GM23338 (cell line): ENCODE data around the gene WWOX. TPM values are rescaled to one million over a fixed set of nuclear protein-coding genes. Genes with fewer than 3 reads are reported as not detected.

ENCODE experiments used
- ATAC-seq: fragments of 200-7000 bp; cut with Tn5 transposase; 3 replicates; pipeline ENCODE4 v1.9.1; 2020
- DNase-seq: peaks from one replicate; pipeline ENCODE4 v3.0.0-alpha.2; 2015; ENCODE audit warnings: low spot score
- H2AFZ ChIP-seq: fragments of 200-600 bp; sonication (generic); 2 replicates; pipeline ENCODE4 v1.8.0; 2016; ENCODE audit warnings: antibody characterized with exemption, mild to moderate bottlenecking, moderate library complexity
- H3F3A ChIP-seq: fragments of 200-600 bp; sonication (generic); replicated peaks from 2 replicates; pipeline ENCODE4 v1.8.0; 2017; ENCODE audit warnings: antibody characterized with exemption, mixed run types, low read depth
- H3K27ac ChIP-seq: fragments of 200-600 bp; sonication (generic); 2 replicates; pipeline ENCODE4 v1.6.1; 2016; ENCODE audit warnings: low read depth
- H3K27me3 ChIP-seq: fragments of 200-600 bp; sonication (generic); 2 replicates; pipeline ENCODE4 v1.8.0; 2016; ENCODE audit warnings: mild to moderate bottlenecking, mixed run types, moderate library complexity; ENCODE audit not compliant: insufficient read depth
- H3K36me3 ChIP-seq: fragments of 200-600 bp; sonication (generic); 2 replicates; pipeline ENCODE4 v1.8.0; 2016; ENCODE audit warnings: mild to moderate bottlenecking; ENCODE audit not compliant: insufficient read depth
- H3K4me1 ChIP-seq: fragments of 200-600 bp; sonication (generic); 2 replicates; pipeline ENCODE4 v1.8.0; 2016; ENCODE audit warnings: mild to moderate bottlenecking, moderate library complexity; ENCODE audit not compliant: insufficient read depth
- H3K4me2 ChIP-seq: fragments of 200-600 bp; sonication (generic); 2 replicates; pipeline ENCODE4 v1.7.1; 2017; ENCODE audit warnings: mixed run types
- H3K4me3 ChIP-seq: fragments of 200-600 bp; sonication (generic); 2 replicates; pipeline ENCODE4 v1.6.1; 2016; ENCODE audit warnings: mixed run types
- H3K79me2 ChIP-seq: fragments of 200-600 bp; sonication (generic); replicated peaks from 2 replicates; pipeline ENCODE4 v1.8.0; 2017; ENCODE audit warnings: mild to moderate bottlenecking; ENCODE audit not compliant: insufficient read depth
- H3K9me2 ChIP-seq: fragments of 200-600 bp; sonication (generic); 2 replicates; pipeline ENCODE4 v1.8.0; 2017; ENCODE audit not compliant: insufficient read depth
- H4K20me1 ChIP-seq: fragments of 200-600 bp; sonication (generic); replicated peaks from 2 replicates; pipeline ENCODE4 v1.8.0; 2017; ENCODE audit warnings: mild to moderate bottlenecking; ENCODE audit not compliant: insufficient read depth
- H3K27ac Mint-ChIP-seq: 2 replicates; pipeline ENCODE4 v1.8.0; 2020; ENCODE audit warnings: inconsistent platforms, mild to moderate bottlenecking, moderate library complexity, mixed read lengths
- H3K27me3 Mint-ChIP-seq: 3 replicates; pipeline ENCODE4 v1.8.0; 2022; ENCODE audit warnings: low read depth, mild to moderate bottlenecking, moderate library complexity, mixed read lengths, inconsistent platforms; ENCODE audit not compliant: insufficient read depth, poor library complexity
- H3K36me3 Mint-ChIP-seq: 3 replicates; pipeline ENCODE4 v1.8.0; 2021; ENCODE audit warnings: low read depth, mild to moderate bottlenecking, inconsistent platforms, moderate library complexity, mixed read lengths
- H3K4me1 Mint-ChIP-seq: 3 replicates; pipeline ENCODE4 v1.8.0; 2020; ENCODE audit warnings: mild to moderate bottlenecking, inconsistent platforms, mixed read lengths
- H3K4me3 Mint-ChIP-seq: 3 replicates; pipeline ENCODE4 v1.8.0; 2021; ENCODE audit warnings: moderate library complexity, mild to moderate bottlenecking, inconsistent platforms, mixed read lengths
- H3K9me3 Mint-ChIP-seq: 3 replicates; pipeline ENCODE4 v1.8.0; 2020; ENCODE audit warnings: moderate library complexity, mild to moderate bottlenecking, inconsistent platforms, mixed read lengths
- CREB1 ChIP-seq: fragments of 250-450 bp; sonication (Bioruptor Pico); IDR thresholded peaks from 2 replicates; pipeline ENCODE4 v1.5.0; 2020; ENCODE audit warnings: low read depth, mild to moderate bottlenecking, moderate library complexity
- CTCF ChIP-seq, 2 experiments: fragments of 200-600 bp in 1 of 2; sonication (generic) in 1 of 2; conservative IDR thresholded peaks; 2 replicates each; pipeline versions ENCODE4 v1.5.1 to v1.6.1; 2016 to 2017; ENCODE audit warnings: antibody characterized with exemption in 2 of 2, low read depth in 2 of 2, mild to moderate bottlenecking in 2 of 2, moderate library complexity in 1 of 2
- ETS1 ChIP-seq: IDR thresholded peaks from 2 replicates; pipeline ENCODE4 v1.6.1; 2016; ENCODE audit warnings: antibody characterized with exemption
- EZH2 ChIP-seq: fragments of 200-600 bp; sonication (generic); IDR thresholded peaks from one replicate; pipeline ENCODE4 v1.8.0; 2017; ENCODE audit warnings: antibody characterized with exemption, mild to moderate bottlenecking, low read depth; ENCODE audit not compliant: unreplicated experiment
- EZH2phosphoT487 ChIP-seq: fragments of 200-600 bp; sonication (generic); IDR thresholded peaks from one replicate; pipeline ENCODE4 v1.8.1; 2018; ENCODE audit warnings: antibody characterized with exemption; ENCODE audit not compliant: unreplicated experiment
- JUNB ChIP-seq: IDR thresholded peaks from one replicate; pipeline ENCODE4 v1.6.1; 2016; ENCODE audit warnings: antibody characterized with exemption; ENCODE audit not compliant: unreplicated experiment
- NANOG ChIP-seq: IDR thresholded peaks from 2 replicates; pipeline ENCODE4 v1.6.1; 2016; ENCODE audit warnings: antibody characterized with exemption, borderline replicate concordance
- POLR2AphosphoS5 ChIP-seq: IDR thresholded peaks from 2 replicates; pipeline ENCODE4 v1.6.1; 2016; ENCODE audit warnings: antibody characterized with exemption, low read depth
- STAT1 ChIP-seq: IDR thresholded peaks from one replicate; pipeline ENCODE4 v1.6.1; 2016; ENCODE audit warnings: antibody characterized with exemption; ENCODE audit not compliant: unreplicated experiment
- ZNF114 ChIP-seq: fragments of 250-450 bp; sonication (Bioruptor Pico); IDR thresholded peaks from 2 replicates; pipeline ENCODE4 v1.5.0; 2020; ENCODE audit warnings: mild to moderate bottlenecking, moderate library complexity
- ZNF331 ChIP-seq: fragments of 250-450 bp; sonication (Bioruptor Pico); IDR thresholded peaks from 2 replicates; pipeline ENCODE4 v1.5.0; 2020; ENCODE audit warnings: low read depth, mild to moderate bottlenecking, moderate library complexity
- ZNF462 ChIP-seq: fragments of 250-450 bp; sonication (Bioruptor Pico); IDR thresholded peaks from 2 replicates; pipeline ENCODE4 v1.5.0; 2020; ENCODE audit warnings: mild to moderate bottlenecking, moderate library complexity
- polyA plus RNA-seq: library from polyadenylated mRNA; unstranded; fragments of >200 nt; fragmentation: Nextera tagmentation; extraction: Ambion mirVana; gene quantifications from 2 replicates; pipeline ENCODE4 v1.2.1, GENCODE V29; 2016
- total RNA-seq: library from RNA; depleted of rRNA; stranded (reverse); fragments of >200 nt; shearing (Covaris generic); gene quantifications from 2 replicates; pipeline ENCODE4 v1.2.3, GENCODE V29; 2014
- TF ChIP-seq, protein P1 (sequence below): IDR thresholded peaks from one replicate; pipeline ENCODE4 v1.6.1; 2018; ENCODE audit warnings: antibody characterized with exemption; ENCODE audit not compliant: unreplicated experiment

WWOX gene
- total and polyA plus RNA-seq, 2 experiments from 2014 or later = 10.0 to 19.3 TPM

GRCh38 chr16:78242239-78242630, 142.8 kb downstream of the WWOX start:
- H3K4me3 Mint-ChIP-seq = no peak overlapping the region
- H3K27ac ChIP-seq = no peak overlapping the region
- no peak for ATAC-seq
- no peaks in the 10 kb centered on the region for H3K79me2 ChIP-seq
- H3K9me2 ChIP-seq = no peaks in the 10 kb centered on the region
- no peaks in the 10 kb centered on the region for H3K36me3 ChIP-seq
- H3K27ac Mint-ChIP-seq = no peak overlapping the region
- no peaks in the 10 kb centered on the region for H3K36me3 Mint-ChIP-seq
- H3K9me3 Mint-ChIP-seq = no peaks in the 10 kb centered on the region
- no peaks in the 10 kb centered on the region for H4K20me1 ChIP-seq
- no peak for DNase-seq
- no peak overlapping the region for H3K4me2 ChIP-seq
- no peaks in the 10 kb centered on the region for H3K27me3 ChIP-seq
- H2AFZ ChIP-seq = no peak overlapping the region
- H3K27me3 Mint-ChIP-seq = peaks cover 15% of the 10 kb centered on the region
- no peaks in the 10 kb centered on the region for H3F3A ChIP-seq
- TF ChIP-seq STAT1 (no peak), CTCF (conservative IDR thresholded peaks at IDR 0.05; ENCODE audit: low read depth in 2 of 2) (no peak), JUNB (no peak), ZNF331 (CRISPR knock-in tag) (no peak), NANOG (no peak), EZH2 (no peak), POLR2AphosphoS5 (no peak), ZNF114 (CRISPR knock-in tag) (no peak), ETS1 (no peak), EZH2phosphoT487 (no peak), CREB1 (CRISPR knock-in tag) (no peak), ZNF462 (no peak)
- TF ChIP-seq, protein P1, sequence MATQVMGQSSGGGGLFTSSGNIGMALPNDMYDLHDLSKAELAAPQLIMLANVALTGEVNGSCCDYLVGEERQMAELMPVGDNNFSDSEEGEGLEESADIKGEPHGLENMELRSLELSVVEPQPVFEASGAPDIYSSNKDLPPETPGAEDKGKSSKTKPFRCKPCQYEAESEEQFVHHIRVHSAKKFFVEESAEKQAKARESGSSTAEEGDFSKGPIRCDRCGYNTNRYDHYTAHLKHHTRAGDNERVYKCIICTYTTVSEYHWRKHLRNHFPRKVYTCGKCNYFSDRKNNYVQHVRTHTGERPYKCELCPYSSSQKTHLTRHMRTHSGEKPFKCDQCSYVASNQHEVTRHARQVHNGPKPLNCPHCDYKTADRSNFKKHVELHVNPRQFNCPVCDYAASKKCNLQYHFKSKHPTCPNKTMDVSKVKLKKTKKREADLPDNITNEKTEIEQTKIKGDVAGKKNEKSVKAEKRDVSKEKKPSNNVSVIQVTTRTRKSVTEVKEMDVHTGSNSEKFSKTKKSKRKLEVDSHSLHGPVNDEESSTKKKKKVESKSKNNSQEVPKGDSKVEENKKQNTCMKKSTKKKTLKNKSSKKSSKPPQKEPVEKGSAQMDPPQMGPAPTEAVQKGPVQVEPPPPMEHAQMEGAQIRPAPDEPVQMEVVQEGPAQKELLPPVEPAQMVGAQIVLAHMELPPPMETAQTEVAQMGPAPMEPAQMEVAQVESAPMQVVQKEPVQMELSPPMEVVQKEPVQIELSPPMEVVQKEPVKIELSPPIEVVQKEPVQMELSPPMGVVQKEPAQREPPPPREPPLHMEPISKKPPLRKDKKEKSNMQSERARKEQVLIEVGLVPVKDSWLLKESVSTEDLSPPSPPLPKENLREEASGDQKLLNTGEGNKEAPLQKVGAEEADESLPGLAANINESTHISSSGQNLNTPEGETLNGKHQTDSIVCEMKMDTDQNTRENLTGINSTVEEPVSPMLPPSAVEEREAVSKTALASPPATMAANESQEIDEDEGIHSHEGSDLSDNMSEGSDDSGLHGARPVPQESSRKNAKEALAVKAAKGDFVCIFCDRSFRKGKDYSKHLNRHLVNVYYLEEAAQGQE = no peak
- no peaks in the 10 kb centered on the region for H3K4me1 ChIP-seq
- peaks cover 9% of the 10 kb centered on the region; the same call in 2 of the 3 replicates for H3K4me1 Mint-ChIP-seq
- no peak overlapping the region for H3K4me3 ChIP-seq
